Measurements from ENCODE around the gene OR2B2.

GRCh38 chr6:27861861-27862260 lies 50.3 kb downstream of the OR2B2 start:
- TF ChIP-seq CTCF (IDR thresholded peaks at IDR 0.05) (no peak), TCF7 (CRISPR knock-in tag; IDR thresholded peaks at IDR 0.05; ENCODE audit: low read depth) (no peak), GABPB1 (CRISPR knock-in tag; IDR thresholded peaks at IDR 0.05) (no peak), STAT6 (CRISPR knock-in tag; conservative IDR thresholded peaks at IDR 0.05; ENCODE audit: low read depth) (no peak), ZNF512 (CRISPR knock-in tag; IDR thresholded peaks at IDR 0.05; ENCODE audit: borderline replicate concordance) (no peak)

All from WTC11 (cell line).